ENCODE data around the gene MAMDC2.
A peak's percentile ranks its signal among the peaks of the same experiment; 100 is the strongest.

The MAMDC2 gene

DNA sequence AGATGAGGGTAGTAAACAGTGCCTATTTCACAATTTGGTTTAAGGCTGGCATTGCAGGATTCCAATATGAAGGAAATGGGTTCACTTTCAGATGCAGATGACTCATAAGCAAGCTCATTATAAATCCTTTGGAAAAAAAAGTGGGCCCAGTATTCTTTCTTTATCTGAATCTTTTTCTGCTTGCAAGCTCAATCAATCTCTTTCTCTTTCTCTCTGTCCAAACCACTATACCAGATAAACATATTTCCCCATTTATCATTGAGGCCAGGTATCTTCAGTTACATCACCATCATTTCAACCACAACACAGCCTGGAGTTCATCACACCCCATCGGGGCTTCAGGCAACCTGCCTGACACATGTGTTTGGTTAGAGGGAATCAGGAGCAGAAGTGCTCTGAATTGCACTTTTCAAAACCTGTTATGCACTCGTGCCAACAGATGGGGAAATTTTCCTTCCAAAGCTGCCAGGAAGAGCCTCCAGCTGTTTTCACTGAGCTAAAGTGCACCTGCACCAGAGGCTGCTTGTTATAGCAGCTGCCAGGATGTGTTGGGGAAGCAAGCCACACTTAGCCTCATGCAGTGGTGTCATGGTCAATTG lies 30.0 kb upstream of the MAMDC2 start:
- no peak overlapping the region for H3K4me3 ChIP-seq (replicated peaks; ENCODE audit: low read depth, low read length)
- no peak for TF ChIP-seq CTCF (IDR thresholded peaks at IDR 0.05; ENCODE audit: low read depth, low read length, missing control alignments)
- peak; percentile 93 for DNase-seq (ENCODE audit: extremely low read depth, low read depth)

DNA sequence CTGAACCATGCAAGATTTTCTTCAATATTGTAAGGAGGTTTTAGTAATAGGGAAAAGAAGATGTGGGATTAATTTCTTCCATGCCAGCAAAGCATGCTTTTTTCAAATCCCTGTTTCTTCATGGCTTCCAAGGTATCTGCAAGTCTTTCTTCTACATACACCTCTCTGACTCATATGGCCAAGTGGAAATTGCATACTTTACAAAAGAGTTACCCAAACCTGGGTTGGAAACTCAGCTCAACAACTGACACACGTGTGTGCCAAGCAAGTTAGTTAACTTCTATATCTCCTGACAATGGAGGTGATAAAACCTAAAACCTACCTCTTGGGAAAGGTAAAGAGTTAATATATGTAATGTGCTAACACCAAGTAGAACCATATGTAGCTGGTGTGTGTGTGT lies 28.5 kb upstream of the MAMDC2 start:
- H3K4me3 ChIP-seq (replicated peaks; ENCODE audit: low read depth, low read length) = no peak overlapping the region
- no peak for DNase-seq (ENCODE audit: extremely low read depth, low read depth)
- TF ChIP-seq CTCF (IDR thresholded peaks at IDR 0.05; ENCODE audit: low read depth, low read length, missing control alignments) = no peak

GRCh38 chr9:70020217-70020616 lies 23.4 kb upstream of the MAMDC2 start:
- DNase-seq (ENCODE audit: extremely low read depth, low read depth) = no peak
- TF ChIP-seq CTCF (IDR thresholded peaks at IDR 0.05; ENCODE audit: low read depth, low read length, missing control alignments) = no peak
- H3K4me3 ChIP-seq (replicated peaks; ENCODE audit: low read depth, low read length) = no peak overlapping the region

DNA sequence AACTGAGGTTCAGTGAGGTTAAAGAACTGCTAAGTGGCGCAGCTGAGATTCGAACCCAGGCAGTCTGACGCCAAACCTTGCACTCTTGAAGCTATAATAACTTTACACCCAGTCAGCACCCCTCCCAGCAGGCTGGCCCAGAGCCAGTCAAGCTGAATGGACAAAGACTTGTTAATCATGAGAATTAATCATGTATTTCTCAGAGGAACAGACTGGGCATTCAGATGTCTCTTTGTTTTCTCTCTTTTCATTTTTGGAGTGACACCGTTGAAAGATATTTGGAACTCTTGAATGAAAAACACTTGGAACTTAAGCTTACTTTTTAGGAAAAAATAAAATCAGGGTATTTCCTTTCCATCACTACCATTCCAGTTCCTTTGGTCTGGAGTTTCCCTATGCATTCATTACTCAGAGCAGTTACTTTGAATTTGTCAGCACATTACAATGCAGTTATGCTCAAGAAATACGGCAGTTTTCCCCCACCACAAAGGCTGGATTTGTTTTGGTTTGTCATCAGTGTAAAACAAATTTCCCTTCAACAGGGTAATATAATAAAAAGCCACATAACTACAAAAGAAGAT lies 22.6 kb upstream of the MAMDC2 start:
- H3K4me3 ChIP-seq (replicated peaks; ENCODE audit: low read depth, low read length) = no peak overlapping the region
- DNase-seq (ENCODE audit: extremely low read depth, low read depth) = peak; percentile 41
- TF ChIP-seq CTCF (IDR thresholded peaks at IDR 0.05; ENCODE audit: low read depth, low read length, missing control alignments) = no peak

DNA sequence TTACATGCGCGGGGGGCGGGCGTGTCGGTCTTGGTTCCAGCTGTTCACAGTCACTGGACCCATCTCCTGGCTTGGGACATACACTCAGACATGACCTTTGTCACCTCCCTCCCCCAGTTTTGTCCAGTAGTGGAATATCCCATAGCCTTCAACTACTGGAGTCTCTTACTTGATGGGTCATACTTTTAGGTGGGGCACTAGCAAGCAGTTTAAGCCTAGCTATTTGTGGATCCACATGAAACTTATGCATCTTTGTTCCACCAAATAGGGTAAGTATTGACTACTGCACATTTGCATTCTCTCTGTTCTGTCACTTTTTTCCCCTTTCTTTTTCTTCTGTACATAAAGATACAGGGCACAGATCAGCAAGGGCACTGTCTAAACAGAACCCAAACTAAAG lies 15.4 kb upstream of the MAMDC2 start:
- H3K4me3 ChIP-seq (replicated peaks; ENCODE audit: low read depth, low read length) = no peak overlapping the region
- no peak for TF ChIP-seq CTCF (IDR thresholded peaks at IDR 0.05; ENCODE audit: low read depth, low read length, missing control alignments)
- no peak for DNase-seq (ENCODE audit: extremely low read depth, low read depth)

DNA sequence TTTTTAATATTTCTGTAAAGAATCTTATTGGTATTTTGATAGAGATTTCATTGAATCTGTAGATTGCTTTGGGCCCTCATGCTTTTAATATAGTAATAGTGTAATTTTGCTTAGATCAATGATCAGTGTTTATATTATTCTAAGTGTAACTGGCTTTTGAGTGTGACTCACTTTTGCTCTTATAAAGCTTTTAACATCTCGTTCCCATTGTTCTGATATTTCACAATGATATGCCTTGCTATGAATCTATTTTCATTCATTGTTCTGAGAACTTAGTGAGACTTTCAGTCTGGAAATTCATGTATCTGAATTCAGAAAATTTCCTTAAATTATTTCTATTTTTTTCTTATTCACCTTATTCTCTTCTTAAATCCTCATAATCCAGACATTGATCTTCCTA lies 13.5 kb upstream of the MAMDC2 start:
- no peak for DNase-seq (ENCODE audit: extremely low read depth, low read depth)
- TF ChIP-seq CTCF (IDR thresholded peaks at IDR 0.05; ENCODE audit: low read depth, low read length, missing control alignments) = no peak
- H3K4me3 ChIP-seq (replicated peaks; ENCODE audit: low read depth, low read length) = no peak overlapping the region

DNA sequence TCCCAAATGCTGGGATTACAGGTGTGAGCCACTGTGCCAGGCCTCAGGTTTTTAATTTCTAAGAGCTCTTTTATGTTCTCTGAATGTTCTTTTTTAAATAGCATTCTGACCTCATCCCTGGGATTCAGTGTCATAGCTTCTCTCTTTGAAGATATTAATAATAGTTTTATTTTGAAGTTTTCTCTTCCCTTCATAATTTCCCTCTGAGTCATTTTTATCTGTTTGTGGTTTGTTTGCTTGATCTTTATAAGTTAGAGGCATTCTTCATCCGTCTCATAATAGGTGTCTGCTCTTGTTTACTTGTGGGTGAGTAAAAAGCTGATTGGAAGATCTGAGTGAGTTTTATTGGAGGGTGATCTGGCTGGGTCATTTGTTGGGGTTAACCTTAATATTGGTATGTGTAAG lies 12.5 kb upstream of the MAMDC2 start:
- H3K4me3 ChIP-seq (replicated peaks; ENCODE audit: low read depth, low read length) = no peak overlapping the region
- DNase-seq (ENCODE audit: extremely low read depth, low read depth) = no peak
- no peak for TF ChIP-seq CTCF (IDR thresholded peaks at IDR 0.05; ENCODE audit: low read depth, low read length, missing control alignments)

All from HFF-Myc (cell line).